GM19328 (cell line): ENCODE results near the gene NBPF8.
"Not testable (repeated sequence)": the region's sequence is repeated elsewhere in the genome, so short reads cannot be mapped to it uniquely, and the experiment has no call there.

Experiments used
- ATAC-seq: cut with Tn5 transposase; IDR thresholded peaks from one replicate; pipeline ENCODE4 v1.9.1; 2021; ENCODE audit warnings: mild to moderate bottlenecking, moderate library complexity; ENCODE audit not compliant: unreplicated experiment

Gene NBPF8

GRCh38 chr1:120414911-120415480, at the start of gene NBPF8:
Gene NBPF8, plus strand, starts transcription at chr1:120415035. Its CDS starts 21,488 bp downstream, at chr1:120436523.
- peak; percentile 98 for ATAC-seq

- ATAC-seq = not testable (repeated sequence)
Observed at GRCh38 chr1:120367709-120368108, 47.1 kb upstream of the NBPF8 start.

GRCh38 chr1:120386651-120387050, 28.2 kb upstream of the NBPF8 start:
- ATAC-seq = not testable (repeated sequence)

GRCh38 chr1:120388597-120389126, 26.2 kb upstream of the NBPF8 start:
- ATAC-seq = not testable (repeated sequence)

DNA sequence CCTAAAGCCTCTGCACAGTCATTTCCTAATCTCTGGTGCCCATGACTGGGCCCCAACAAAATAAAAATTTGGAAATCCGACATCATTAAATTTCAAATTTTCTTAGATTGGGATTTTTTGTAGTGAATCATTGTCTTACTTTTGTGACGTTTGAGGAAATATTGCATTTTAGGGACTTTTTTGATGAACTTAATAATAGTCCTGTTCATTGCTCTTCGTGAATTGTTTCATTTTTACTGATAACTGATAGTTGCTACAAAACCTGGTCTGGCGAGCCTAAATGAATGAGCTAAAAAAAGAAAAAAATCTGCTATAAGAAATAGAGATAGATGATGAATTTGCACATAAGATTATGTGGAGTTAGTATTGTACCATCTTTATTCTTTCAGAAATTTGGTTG, 23.5 kb upstream of the NBPF8 start:
- not testable (repeated sequence) for ATAC-seq

DNA sequence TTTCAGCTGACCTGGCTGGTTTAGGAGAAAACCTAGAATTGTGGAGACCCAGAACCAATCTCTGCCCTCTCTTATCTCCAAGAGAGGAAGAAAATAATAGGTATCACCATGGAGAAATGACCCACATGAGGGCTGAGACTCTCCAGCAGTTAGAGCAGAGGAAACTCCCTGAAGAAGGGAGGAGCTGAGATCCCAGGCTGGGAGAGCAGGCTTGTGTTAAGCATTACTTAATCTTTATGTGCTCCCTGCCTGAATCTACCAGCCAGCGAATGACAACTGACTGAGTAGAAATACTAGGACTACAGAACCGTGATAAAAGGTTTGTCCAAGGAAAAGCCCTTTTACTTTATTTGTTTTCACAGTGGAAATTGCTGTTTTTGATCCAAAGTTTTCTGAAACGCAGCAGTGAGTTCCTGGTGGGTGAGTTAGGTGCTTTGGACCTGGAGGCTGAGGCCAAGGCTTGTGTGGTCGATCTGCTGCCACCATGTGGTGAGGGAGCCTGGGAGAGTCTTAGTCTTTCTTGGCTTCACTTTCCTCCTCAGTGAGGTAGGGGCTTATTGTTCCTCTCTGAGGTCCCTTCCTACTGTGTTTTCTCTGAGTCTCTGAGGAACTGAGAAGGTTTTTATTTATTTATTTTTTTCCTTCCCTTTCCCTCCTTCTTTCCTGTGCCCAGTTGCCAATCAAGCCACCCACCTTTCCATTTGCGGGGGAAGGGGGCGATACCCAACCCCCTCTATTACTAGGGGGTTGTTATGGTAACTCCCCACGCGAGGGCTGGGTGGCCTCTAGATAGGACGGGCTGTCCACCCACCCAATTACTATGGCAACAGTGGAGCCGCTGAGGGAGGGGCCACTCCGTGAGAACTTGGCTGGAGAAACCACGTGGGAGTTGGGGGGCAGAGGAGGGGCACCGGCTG, 21.3 kb upstream of the NBPF8 start:
- ATAC-seq = not testable (repeated sequence)

DNA sequence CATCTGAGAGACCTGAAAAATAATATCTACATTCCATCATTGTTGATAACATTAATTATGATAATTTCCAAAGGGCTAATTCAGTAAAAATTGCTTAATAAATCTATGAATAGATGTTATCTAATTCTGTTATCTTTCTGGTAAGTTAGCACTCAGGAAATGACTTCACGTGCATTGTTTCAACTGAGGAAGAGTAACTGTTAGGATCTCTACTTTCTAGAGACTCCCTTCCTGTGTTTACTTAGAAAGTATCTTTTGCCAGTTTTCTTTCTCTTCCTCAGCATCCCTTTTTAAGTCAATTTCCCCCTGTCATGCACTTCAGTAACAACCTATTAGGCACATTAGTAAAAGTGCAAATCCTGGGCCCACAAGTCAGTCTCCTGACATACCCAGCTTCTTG, 9.5 kb upstream of the NBPF8 start:
- ATAC-seq = not testable (repeated sequence)

- ATAC-seq = peak; percentile 19
Observed at GRCh38 chr1:120414451-120414850, 384 bp upstream of the NBPF8 start.

- ATAC-seq = peak; percentile 12
Observed at GRCh38 chr1:120415492-120415961, 692 bp downstream of the NBPF8 start.

GRCh38 chr1:120425063-120425462, 10.2 kb downstream of the NBPF8 start:
- ATAC-seq = not testable (repeated sequence)

DNA sequence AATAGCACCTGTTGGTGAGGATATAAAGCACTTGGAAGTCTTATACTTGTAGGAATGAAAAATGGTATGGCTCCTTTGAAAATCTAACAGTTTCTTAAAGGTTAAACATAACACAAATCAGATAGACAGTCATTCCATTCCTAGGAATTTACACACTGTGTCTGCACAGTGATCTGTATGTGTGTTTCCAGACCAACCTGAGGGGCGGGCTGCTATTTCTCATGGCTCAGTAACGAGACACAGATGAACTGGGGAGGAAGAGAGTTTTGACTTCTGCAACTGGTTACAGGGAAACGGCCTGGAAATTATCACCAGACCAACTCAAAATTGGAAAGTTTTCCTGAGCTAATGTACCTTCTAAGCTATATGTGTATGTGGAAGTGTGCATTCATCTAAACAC, 16.8 kb downstream of the NBPF8 start:
- not testable (repeated sequence) for ATAC-seq

DNA sequence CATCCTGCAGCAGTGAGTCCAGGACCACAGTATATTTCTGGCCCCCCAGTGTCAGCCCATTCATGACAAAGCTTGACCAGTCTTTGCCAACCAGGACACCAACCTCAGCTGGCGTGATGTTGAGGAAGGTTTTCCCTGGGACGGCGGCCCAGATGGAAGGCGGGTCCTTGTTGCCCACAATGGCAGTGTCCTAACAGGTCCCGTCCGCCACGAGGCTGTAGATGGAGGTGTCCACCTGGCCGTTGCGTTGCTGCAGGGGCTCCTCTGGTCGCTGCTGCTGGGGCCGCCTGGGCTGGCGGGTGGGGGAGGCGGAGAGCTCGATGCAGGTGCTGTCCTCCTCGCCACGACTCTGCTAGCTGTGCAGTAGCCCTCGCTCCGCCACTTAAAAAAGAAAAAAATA, 19.0 kb downstream of the NBPF8 start:
- ATAC-seq = not testable (repeated sequence)

GRCh38 chr1:120449124-120449523, 34.3 kb downstream of the NBPF8 start:
- ATAC-seq = not testable (repeated sequence)
